Measurements from ENCODE around the gene GAD2. TPM values are rescaled to one million over a fixed set of nuclear protein-coding genes. Genes with fewer than 3 reads are reported as not detected.

The GAD2 gene
- total RNA-seq (ENCODE audit: low replicate concordance): not detected in 2 replicates

DNA sequence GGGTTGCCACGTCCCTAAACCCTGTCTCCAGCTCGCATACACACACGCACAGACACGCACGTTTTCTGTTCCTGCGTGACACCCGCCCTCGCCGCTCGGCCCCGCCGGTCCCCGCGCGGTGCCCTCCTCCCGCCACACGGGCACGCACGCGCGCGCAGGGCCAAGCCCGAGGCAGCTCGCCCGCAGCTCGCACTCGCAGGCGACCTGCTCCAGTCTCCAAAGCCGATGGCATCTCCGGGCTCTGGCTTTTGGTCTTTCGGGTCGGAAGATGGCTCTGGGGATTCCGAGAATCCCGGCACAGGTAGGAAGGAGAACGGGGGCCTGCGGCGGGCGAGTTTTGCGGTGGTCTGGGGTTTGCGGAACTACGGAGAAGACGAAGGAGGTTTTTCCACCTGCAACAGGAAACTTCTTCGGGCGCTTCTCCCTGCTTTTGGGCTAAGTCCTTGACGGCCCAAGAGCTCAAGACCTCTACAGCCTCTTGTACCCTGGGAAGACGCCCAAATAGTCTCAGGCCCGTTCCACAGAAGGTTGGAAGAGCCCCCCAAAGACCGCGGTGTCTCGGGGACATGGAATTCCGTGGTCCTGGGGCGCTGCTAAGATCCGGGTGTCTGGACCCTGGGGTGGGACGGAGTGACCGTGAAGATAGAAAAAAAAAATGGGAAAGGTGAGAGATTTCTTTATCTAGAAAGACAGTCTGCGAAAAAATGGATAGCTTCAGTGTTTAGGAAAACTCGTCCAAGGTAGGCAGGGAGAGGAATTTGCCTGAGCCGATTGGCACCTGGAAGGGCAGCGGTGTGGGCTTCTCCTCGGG, at the start of gene GAD2:
TSS of gene GAD2 (plus strand) at position 190 of the 811 bp plus-strand sequence. CDS start at position 226, 36 bp downstream.

Other genes starting within 250 kb of the GAD2 start
- gene APBB1IP, start 221.6 kb downstream of the GAD2 start, total RNA-seq (ENCODE audit: low replicate concordance): 5.9 TPM in 1 of 2 replicates, not detected in the other

Measured in smooth muscle cell of the coronary artery (primary cell).